Mesodermal cell (in vitro differentiated cells): ENCODE results near the gene FTO.
"Not testable (repeated sequence)": the region's sequence is repeated elsewhere in the genome, so short reads cannot be mapped to it uniquely, and the experiment has no call there.

ENCODE experiments used
- H3K27ac ChIP-seq: 2 replicates; pipeline ENCODE4 v1.7.0; 2013; ENCODE audit warnings: mild to moderate bottlenecking, low read depth, low read length, moderate library complexity; ENCODE audit not compliant: severe bottlenecking
- H3K36me3 ChIP-seq: 2 replicates; pipeline ENCODE4 v1.7.1; 2013; ENCODE audit warnings: mild to moderate bottlenecking, low read length, moderate library complexity; ENCODE audit not compliant: control insufficient read depth, insufficient read depth
- H3K4me1 ChIP-seq: one replicate; pipeline ENCODE4 v1.7.1; 2013; ENCODE audit warnings: mild to moderate bottlenecking, low read length; ENCODE audit not compliant: insufficient read depth, control insufficient read depth, poor library complexity, severe bottlenecking
- H3K4me3 ChIP-seq: 2 replicates; pipeline ENCODE4 v1.7.0; 2013; ENCODE audit warnings: low read length, control low read depth, mild to moderate bottlenecking; ENCODE audit not compliant: insufficient read depth, poor library complexity, severe bottlenecking; ENCODE audit errors: extremely low read depth
- H3K9me3 ChIP-seq: 2 replicates; pipeline ENCODE4 v1.7.1; 2013; ENCODE audit warnings: mild to moderate bottlenecking, low read length, moderate library complexity; ENCODE audit not compliant: control insufficient read depth
- WGBS, 2 experiments: methylation state at CpG; one replicate each; pipeline ENCODE4 v1.1.5; 2013; ENCODE audit warnings: missing lambda C conversion rate in 2 of 2; ENCODE audit not compliant: insufficient coverage in 2 of 2; 5-methylcytosine and 5-hydroxymethylcytosine counted together

FTO gene

DNA sequence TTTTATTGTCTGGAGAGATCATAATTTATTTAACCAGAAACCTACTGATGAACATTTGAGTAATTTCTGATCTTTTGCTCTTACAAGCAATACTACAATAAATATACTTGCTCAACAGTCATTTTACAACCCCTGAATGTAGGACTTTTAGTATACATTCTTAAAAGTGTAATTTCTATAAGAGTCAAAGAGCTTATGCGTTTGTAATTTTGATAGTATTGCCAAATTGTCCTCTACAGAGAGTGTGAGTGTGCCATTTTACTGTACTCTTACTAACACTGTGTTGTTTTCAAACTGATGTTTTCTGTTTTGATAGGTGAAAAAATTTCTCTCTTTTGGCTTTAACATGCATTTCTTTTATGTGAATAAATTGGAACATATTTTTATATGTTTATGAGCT is 139.1 kb downstream of the FTO start:
- H3K4me1 ChIP-seq: no peaks in the 10 kb centered on the region
- H3K9me3 ChIP-seq: no peaks in the 10 kb centered on the region
- H3K36me3 ChIP-seq: peaks cover 7% of the 10 kb centered on the region
- no CpG with 5 or more reads among the region's 1 CpG for WGBS, 2 experiments
- H3K27ac ChIP-seq: no peak overlapping the region
- H3K4me3 ChIP-seq: no peak overlapping the region

DNA sequence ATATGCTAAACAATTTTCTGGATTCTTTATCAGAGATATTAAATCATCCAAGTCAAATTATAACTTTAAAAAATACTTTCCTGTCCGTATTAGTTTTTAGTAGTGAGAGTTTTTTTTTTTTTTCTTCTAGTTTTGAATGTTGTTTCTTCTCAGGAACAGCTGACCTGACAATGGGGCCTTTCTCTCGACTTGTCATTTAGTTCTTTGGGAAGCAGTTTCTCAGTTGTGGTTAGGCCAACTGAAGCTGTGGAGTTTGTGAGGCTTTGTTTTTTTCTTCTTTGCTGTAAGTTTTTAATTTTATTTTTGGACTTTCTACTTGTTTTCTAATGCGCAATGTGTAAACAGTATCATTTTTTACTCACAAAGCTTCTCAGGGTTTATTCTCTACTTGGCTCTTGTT is 140.8 kb downstream of the FTO start:
- no peak overlapping the region for H3K27ac ChIP-seq
- no CpG with 5 or more reads among the region's 3 CpGs for WGBS, 2 experiments

DNA sequence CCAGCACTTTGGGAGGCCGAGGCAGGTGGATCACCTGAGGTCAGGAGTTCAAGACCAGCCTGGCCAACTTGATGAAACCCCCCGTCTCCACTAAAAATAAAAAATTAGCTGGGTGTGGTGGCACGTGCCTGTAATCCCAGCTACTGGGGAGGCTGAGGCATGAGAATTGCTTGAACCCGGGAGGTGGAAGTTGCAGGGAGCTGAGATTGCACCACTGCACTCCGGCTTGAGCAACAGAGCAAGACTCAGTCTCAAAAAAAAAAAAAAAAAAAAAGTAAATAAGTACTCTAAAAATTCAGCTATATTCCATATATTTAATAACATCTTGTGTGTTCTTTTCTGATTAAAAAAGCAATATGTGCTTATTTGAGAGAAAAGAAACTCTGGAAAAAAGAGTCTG is 142.6 kb downstream of the FTO start:
- not testable (repeated sequence) for H3K27ac ChIP-seq, H3K4me3 ChIP-seq, H3K9me3 ChIP-seq, H3K4me1 ChIP-seq
- H3K36me3 ChIP-seq: peaks cover 11% of the 10 kb centered on the region
- WGBS, 2 experiments: 80 to 100% methylated on average over 1 of the region's 5 CpGs

More for the DNA sequence above, 140.8 kb downstream of the FTO start:
- Histone ChIP-seq H3K9me3 (no peaks in the 10 kb centered on the region), H3K4me3 (no peak overlapping the region), H3K4me1 (no peaks in the 10 kb centered on the region), H3K36me3 (peaks cover 11% of the 10 kb centered on the region)

DNA sequence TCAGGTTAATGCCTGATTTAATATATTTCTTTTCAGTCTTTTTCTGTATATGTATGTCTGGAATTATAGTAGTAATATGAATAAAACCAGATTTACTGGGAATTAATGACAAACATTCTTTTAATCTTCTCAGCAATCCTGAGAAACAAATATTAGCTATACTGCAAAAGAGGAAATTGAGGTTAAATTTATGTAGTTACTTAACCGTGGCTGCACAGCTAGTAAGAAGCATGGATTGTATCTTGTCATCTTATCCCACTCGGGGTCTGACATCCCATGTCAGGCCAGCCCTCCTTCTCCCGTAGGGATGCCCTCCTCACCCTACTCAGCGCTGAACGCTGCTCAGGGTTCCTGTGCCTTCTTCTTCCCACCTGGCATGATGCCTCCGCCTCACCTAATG is 143.0 kb downstream of the FTO start:
- Histone ChIP-seq H3K4me1 (no peaks in the 10 kb centered on the region), H3K4me3 (no peak overlapping the region), H3K9me3 (no peaks in the 10 kb centered on the region), H3K36me3 (peaks cover 11% of the 10 kb centered on the region), H3K27ac (no peak overlapping the region)
- 87 to 96% methylated on average over 3 to 5 of the region's 6 CpGs for WGBS, 2 experiments

DNA sequence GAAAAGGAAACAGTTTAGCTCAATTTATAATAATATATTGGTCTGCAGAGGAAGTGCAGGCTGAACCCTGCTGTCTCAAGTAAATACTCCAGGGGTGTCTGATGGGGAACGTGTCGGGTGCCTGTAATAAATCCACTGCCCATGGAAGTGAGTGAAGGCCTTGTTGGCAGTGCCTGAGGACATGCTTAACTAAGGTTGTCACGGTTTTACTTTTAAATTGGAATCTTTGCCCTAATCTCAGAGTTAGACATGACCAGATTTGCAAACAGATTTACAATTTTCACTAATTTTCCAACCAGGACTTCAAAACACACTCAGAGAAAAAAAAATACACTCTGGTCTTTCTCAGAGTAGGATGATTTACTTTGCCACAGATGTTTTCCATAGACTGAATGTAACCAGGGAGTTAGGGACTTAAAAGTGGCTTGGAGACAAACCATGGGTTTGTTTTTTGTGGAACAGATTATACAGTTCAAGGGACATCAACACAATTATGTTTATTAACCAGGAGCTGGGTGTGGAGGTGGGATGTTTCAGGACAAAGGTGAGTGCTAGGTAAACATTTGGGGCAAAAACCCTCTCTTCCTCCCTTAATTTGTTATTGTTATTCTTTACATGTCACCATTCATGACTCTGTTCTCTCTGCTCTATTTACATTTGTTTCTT is 144.5 kb downstream of the FTO start:
- Histone ChIP-seq H3K4me3 (no peak overlapping the region), H3K27ac (no peak overlapping the region), H3K36me3 (peaks cover 11% of the 10 kb centered on the region), H3K4me1 (no peaks in the 10 kb centered on the region), H3K9me3 (no peaks in the 10 kb centered on the region)
- WGBS, 2 experiments: 79 to 87% methylated on average over 3 of the region's 3 CpGs

DNA sequence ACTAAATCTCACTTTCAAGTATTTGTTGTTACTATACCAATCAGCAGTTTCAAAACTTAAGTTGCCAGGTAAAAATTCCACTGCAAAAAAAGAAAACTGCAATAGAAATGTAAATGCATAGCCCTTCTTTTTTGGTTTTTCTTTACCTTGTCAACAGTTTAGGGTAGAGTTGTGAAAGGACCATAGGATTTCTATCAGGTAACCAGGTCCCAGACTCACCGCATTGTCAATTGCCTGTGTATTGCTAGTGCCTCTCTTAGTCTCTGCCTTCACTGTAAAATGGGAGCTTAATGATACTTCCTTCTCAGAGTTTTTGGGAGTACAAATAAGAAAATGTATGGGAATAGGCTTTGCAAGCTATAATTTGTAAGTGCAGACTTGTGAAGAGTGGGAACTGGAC is 145.0 kb downstream of the FTO start:
- Histone ChIP-seq H3K4me3 (no peak overlapping the region), H3K36me3 (peaks cover 11% of the 10 kb centered on the region), H3K9me3 (no peaks in the 10 kb centered on the region), H3K27ac (no peak overlapping the region), H3K4me1 (no peaks in the 10 kb centered on the region)
- 100% methylated on average over 1 of the region's 1 CpG for WGBS, 2 experiments

DNA sequence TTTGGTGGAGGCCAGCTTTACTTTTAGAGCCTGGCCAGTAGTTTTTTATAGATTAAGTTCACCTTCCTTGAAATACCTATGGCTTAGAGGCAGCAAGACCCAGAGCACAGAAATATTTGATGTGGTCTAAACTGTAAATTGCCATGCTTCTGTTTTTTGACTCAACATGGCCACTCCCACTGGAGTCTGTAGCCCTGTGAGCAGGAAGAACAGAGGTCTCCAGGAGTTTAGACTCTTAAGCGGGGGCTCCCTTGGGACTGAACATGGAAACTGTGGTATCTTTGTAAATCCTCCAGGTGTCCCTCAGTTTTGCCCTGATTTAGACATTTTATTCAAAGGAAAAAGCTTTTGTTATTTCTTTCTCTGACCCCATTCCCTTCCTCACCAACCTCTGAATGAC is 145.6 kb downstream of the FTO start:
- no peak overlapping the region for H3K27ac ChIP-seq
- H3K9me3 ChIP-seq: peaks cover 4% of the 10 kb centered on the region
- no peak overlapping the region for H3K4me3 ChIP-seq
- H3K36me3 ChIP-seq: peaks cover 7% of the 10 kb centered on the region
- H3K4me1 ChIP-seq: no peaks in the 10 kb centered on the region
- WGBS, 2 experiments: 100% methylated on average over 1 of the region's 1 CpG

DNA sequence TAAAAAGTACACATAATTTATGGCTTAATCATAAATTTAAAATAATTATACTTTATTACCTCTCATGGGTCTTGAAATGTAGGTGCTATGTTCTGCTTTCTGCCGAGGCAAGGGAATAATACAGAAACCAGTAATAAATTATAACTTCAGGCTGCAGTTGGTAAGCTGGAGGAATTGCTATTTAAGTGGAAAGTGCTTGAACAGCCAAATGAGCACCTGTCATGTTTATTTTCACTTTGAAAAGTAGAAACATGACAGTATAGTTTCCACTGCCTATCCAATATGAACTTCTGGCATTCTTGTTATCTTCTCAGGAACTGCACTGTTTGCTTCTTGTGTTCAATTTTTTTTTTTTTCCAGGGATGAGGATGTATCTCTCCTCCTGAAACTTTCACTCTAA is 146.0 kb downstream of the FTO start:
- Histone ChIP-seq H3K4me3 (no peak overlapping the region), H3K36me3 (peaks cover 7% of the 10 kb centered on the region), H3K27ac (no peak overlapping the region), H3K9me3 (peaks cover 4% of the 10 kb centered on the region), H3K4me1 (no peaks in the 10 kb centered on the region)
- WGBS, 2 experiments: no CpG with 5 or more reads among the region's 1 CpG

DNA sequence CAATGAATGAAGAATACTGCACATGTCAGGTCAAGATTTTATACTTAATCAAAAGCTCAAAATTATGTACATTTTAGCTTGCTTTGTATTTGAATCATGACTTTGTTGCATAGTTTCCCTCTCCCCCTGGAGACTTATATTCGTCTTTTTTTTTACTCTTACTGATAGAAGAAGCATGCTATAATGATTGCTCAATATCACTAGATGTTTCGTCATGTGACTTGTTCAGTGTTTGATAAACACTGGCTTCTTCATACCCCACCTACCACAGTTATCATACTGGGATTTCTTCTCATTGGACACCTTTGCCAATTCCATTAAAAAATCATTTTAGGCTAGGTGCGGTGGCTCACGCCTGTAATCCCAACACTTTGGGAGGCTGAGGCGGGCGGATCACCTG is 148.7 kb downstream of the FTO start:
- peaks cover 4% of the 10 kb centered on the region for H3K9me3 ChIP-seq
- no peak overlapping the region for H3K27ac ChIP-seq
- H3K4me1 ChIP-seq: no peaks in the 10 kb centered on the region
- no peak overlapping the region for H3K4me3 ChIP-seq
- 87 to 88% methylated on average over 1 to 4 of the region's 6 CpGs for WGBS, 2 experiments
- H3K36me3 ChIP-seq: peaks cover 7% of the 10 kb centered on the region

DNA sequence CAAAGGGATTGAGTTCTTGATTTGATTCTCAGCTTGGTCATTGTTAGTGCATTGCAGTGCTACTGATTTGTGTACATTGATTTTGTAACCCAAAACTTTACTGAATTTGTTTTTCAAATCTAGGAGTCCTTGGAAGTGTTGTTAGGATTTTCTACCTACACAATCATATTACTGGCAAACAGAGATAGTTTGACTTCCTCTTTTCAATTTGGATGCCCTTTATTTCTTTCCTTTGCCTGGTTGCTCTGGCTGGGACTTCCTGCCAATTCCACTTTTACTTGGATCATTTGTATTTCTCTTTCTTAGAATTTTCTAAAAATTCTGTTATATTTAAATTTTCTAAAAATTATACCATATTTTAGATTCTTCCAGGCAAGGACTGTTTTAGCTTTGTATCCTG is 151.1 kb downstream of the FTO start:
- no peak overlapping the region for H3K27ac ChIP-seq
- peaks cover 4% of the 10 kb centered on the region for H3K9me3 ChIP-seq
- H3K36me3 ChIP-seq: no peaks in the 10 kb centered on the region
- no peak overlapping the region for H3K4me3 ChIP-seq
- H3K4me1 ChIP-seq: no peaks in the 10 kb centered on the region

DNA sequence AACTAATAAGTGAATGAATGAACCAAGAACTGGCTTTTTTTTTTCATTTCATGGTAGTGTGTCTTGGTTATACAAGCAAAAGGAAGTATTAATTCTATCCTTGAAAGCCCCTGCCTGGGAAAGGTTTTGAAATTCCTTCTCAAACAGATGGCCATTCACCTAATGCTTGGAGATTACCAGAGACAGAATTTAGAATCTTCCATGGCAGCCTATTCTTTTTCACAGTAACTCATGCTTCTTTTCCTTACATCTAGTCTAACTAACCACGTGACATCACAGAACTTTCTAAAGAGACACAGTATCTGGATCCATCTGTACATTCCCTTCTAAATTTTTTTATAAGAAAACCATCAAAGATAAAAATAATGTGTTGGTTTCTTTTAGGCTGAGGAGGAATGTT is 151.6 kb downstream of the FTO start:
- no peak overlapping the region for H3K4me3 ChIP-seq
- no peaks in the 10 kb centered on the region for H3K36me3 ChIP-seq
- no peak overlapping the region for H3K27ac ChIP-seq
- peaks cover 4% of the 10 kb centered on the region for H3K9me3 ChIP-seq
- 80 to 100% methylated on average over 1 of the region's 1 CpG for WGBS, 2 experiments
- H3K4me1 ChIP-seq: no peaks in the 10 kb centered on the region
